ENCODE results near the gene FKBP1B. TPM values are rescaled to one million over a fixed set of nuclear protein-coding genes. Genes with fewer than 3 reads are reported as not detected.
A peak's percentile ranks its signal among the peaks of the same experiment; 100 is the strongest.

The FKBP1B gene
- total RNA-seq, 1 experiment from 2014 or later = 3.7 TPM

- H3K27me3 ChIP-seq (replicated peaks; ENCODE audit: insufficient read depth, low read depth, low read length, poor library complexity) = no peaks in the 10 kb centered on the region
- H3K36me3 ChIP-seq (ENCODE audit: insufficient read depth, low read length, poor library complexity, severe bottlenecking) = no peaks in the 10 kb centered on the region
- DNase-seq (ENCODE audit: low spot score) = no peak
- intact Hi-C loops (cut with micrococcal nuclease; ENCODE audit: unreplicated experiment) = no loop called here
- TF ChIP-seq CTCF (conservative IDR thresholded peaks at IDR 0.05; ENCODE audit: low read depth, low read length) (no peak), EZH2 (IDR thresholded peaks at IDR 0.05; ENCODE audit: borderline replicate concordance, low read depth, low read length, poor library complexity, severe bottlenecking) (no peak)
- no peak overlapping the region for H3K4me3 ChIP-seq (ENCODE audit: low read depth, low read length, poor library complexity, severe bottlenecking)
- POLR2A ChIA-PET (ENCODE audit: low non-redundant PET) = no interaction called here
- no peaks in the 10 kb centered on the region for H3K9me3 ChIP-seq (ENCODE audit: low read depth, low read length, poor library complexity, severe bottlenecking)
- H3K4me1 ChIP-seq (ENCODE audit: insufficient read depth, low read length, poor library complexity, severe bottlenecking) = no peaks in the 10 kb centered on the region
- CTCF ChIA-PET = no interaction called here
- no peak overlapping the region for H3K27ac ChIP-seq (ENCODE audit: low read depth, low read length, poor library complexity, severe bottlenecking)
- BruUV-seq (replicated peaks) = no TSS peak
Measured at GRCh38 chr2:24009367-24009679, 40.2 kb upstream of the FKBP1B start.

- no peaks in the 10 kb centered on the region for H3K27me3 ChIP-seq (replicated peaks; ENCODE audit: insufficient read depth, low read depth, low read length, poor library complexity)
- TF ChIP-seq CTCF (conservative IDR thresholded peaks at IDR 0.05; ENCODE audit: low read depth, low read length) (no peak), EZH2 (IDR thresholded peaks at IDR 0.05; ENCODE audit: borderline replicate concordance, low read depth, low read length, poor library complexity, severe bottlenecking) (no peak)
- CTCF ChIA-PET = no interaction called here
- POLR2A ChIA-PET (ENCODE audit: low non-redundant PET) = no interaction called here
- peak within 1 kb of the TSS; percentile 41 for H3K4me3 ChIP-seq (ENCODE audit: low read depth, low read length, poor library complexity, severe bottlenecking)
- no peak for DNase-seq (ENCODE audit: low spot score)
- H3K36me3 ChIP-seq (ENCODE audit: insufficient read depth, low read length, poor library complexity, severe bottlenecking) = no peaks in the 10 kb centered on the region
- no peaks in the 10 kb centered on the region for H3K9me3 ChIP-seq (ENCODE audit: low read depth, low read length, poor library complexity, severe bottlenecking)
- BruUV-seq (replicated peaks) = no TSS peak
- intact Hi-C loops (cut with micrococcal nuclease; ENCODE audit: unreplicated experiment) = no loop called here
- no peak within 1 kb of the TSS for H3K27ac ChIP-seq (ENCODE audit: low read depth, low read length, poor library complexity, severe bottlenecking)
- H3K4me1 ChIP-seq (ENCODE audit: insufficient read depth, low read length, poor library complexity, severe bottlenecking) = no peaks in the 10 kb centered on the region
Measured at GRCh38 chr2:24009680-24010476, 39.7 kb upstream of the FKBP1B start, which contains the start of gene MFSD2B. MFSD2B (plus strand) TSS chr2:24010085; CDS start chr2:24010097, 12 bp downstream.

GRCh38 chr2:24010477-24011249, 38.9 kb upstream of the FKBP1B start:
- no TSS peak for BruUV-seq (replicated peaks)
- TF ChIP-seq EZH2 (IDR thresholded peaks at IDR 0.05; ENCODE audit: borderline replicate concordance, low read depth, low read length, poor library complexity, severe bottlenecking) (no peak), CTCF (conservative IDR thresholded peaks at IDR 0.05; ENCODE audit: low read depth, low read length) (no peak)
- ChIA-PET POLR2A (ENCODE audit: low non-redundant PET) (no interaction called here), CTCF (no interaction called here)
- no peak for DNase-seq (ENCODE audit: low spot score)
- intact Hi-C loops (cut with micrococcal nuclease; ENCODE audit: unreplicated experiment) = no loop called here
- Histone ChIP-seq H3K4me3 (ENCODE audit: low read depth, low read length, poor library complexity, severe bottlenecking) (no peak overlapping the region), H3K4me1 (ENCODE audit: insufficient read depth, low read length, poor library complexity, severe bottlenecking) (no peaks in the 10 kb centered on the region), H3K27ac (ENCODE audit: low read depth, low read length, poor library complexity, severe bottlenecking) (no peak overlapping the region), H3K27me3 (replicated peaks; ENCODE audit: insufficient read depth, low read depth, low read length, poor library complexity) (no peaks in the 10 kb centered on the region), H3K9me3 (ENCODE audit: low read depth, low read length, poor library complexity, severe bottlenecking) (no peaks in the 10 kb centered on the region), H3K36me3 (ENCODE audit: insufficient read depth, low read length, poor library complexity, severe bottlenecking) (no peaks in the 10 kb centered on the region)

All from A673 (cell line).